Astrocyte of the cerebellum (primary cell): ENCODE data around the gene DESI2.
"Not testable (repeated sequence)": the region's sequence is repeated elsewhere in the genome, so short reads cannot be mapped to it uniquely, and the experiment has no call there.

Source experiments
- DNase-seq: peaks from one replicate; pipeline ENCODE4 v3.0.0-alpha.2; 2011; ENCODE audit warnings: low read depth
- H3K4me3 ChIP-seq: 2 replicates; pipeline ENCODE4 v1.5.1; 2011; ENCODE audit warnings: mild to moderate bottlenecking, low read depth, low read length, moderate library complexity
- in situ Hi-C: cut with HindIII; loops from 2 replicates; pipeline ENCODE4 v1.10.0; 2017; ENCODE audit warnings: low sequenced_read_pairs
- TF ChIP-seq, protein P1 (sequence below): IDR thresholded peaks from 2 replicates; pipeline ENCODE4 v1.5.1; 2012; ENCODE audit warnings: low read length, low read depth, moderate library complexity, mild to moderate bottlenecking; ENCODE audit errors: missing control alignments

Gene DESI2

DNA sequence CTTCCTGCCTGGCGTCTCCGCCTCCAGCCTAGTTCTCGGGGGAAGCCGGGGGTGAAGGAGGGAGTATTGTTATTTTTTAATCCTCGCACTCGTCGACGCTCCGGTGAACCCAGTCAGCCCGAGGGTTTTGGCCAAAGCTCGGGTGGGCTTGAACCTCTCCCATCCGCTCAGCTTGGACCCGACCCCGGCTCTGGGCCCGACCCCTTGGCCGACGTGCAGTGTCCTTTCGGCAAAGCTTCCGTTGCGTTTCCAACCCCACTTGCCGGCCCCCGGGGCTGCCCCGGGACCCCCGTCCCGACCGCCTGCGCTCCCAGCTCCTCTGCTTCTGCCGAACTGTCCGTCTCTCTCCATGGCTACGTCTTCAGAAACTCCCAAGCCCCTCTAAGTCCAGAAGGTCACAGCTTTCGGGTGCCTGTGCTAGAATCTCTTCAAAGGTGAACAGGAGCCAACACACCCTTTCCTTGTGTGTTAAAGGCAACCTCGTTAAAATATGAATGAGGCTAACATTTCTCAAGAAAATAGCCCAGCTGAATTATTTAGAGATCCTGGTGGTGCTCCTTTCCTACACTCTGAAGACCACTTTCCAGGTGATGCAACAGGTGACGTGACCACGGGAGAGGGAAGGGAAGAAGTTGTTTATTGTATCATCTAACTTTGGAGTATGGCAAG is 647 bp downstream of the DESI2 start:
- H3K4me3 ChIP-seq, result peak overlapping the region; percentile 89
- no peak for DNase-seq
- in situ Hi-C loops, result no loop called here
- TF ChIP-seq, protein P1, sequence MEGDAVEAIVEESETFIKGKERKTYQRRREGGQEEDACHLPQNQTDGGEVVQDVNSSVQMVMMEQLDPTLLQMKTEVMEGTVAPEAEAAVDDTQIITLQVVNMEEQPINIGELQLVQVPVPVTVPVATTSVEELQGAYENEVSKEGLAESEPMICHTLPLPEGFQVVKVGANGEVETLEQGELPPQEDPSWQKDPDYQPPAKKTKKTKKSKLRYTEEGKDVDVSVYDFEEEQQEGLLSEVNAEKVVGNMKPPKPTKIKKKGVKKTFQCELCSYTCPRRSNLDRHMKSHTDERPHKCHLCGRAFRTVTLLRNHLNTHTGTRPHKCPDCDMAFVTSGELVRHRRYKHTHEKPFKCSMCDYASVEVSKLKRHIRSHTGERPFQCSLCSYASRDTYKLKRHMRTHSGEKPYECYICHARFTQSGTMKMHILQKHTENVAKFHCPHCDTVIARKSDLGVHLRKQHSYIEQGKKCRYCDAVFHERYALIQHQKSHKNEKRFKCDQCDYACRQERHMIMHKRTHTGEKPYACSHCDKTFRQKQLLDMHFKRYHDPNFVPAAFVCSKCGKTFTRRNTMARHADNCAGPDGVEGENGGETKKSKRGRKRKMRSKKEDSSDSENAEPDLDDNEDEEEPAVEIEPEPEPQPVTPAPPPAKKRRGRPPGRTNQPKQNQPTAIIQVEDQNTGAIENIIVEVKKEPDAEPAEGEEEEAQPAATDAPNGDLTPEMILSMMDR, result no peak

DNA sequence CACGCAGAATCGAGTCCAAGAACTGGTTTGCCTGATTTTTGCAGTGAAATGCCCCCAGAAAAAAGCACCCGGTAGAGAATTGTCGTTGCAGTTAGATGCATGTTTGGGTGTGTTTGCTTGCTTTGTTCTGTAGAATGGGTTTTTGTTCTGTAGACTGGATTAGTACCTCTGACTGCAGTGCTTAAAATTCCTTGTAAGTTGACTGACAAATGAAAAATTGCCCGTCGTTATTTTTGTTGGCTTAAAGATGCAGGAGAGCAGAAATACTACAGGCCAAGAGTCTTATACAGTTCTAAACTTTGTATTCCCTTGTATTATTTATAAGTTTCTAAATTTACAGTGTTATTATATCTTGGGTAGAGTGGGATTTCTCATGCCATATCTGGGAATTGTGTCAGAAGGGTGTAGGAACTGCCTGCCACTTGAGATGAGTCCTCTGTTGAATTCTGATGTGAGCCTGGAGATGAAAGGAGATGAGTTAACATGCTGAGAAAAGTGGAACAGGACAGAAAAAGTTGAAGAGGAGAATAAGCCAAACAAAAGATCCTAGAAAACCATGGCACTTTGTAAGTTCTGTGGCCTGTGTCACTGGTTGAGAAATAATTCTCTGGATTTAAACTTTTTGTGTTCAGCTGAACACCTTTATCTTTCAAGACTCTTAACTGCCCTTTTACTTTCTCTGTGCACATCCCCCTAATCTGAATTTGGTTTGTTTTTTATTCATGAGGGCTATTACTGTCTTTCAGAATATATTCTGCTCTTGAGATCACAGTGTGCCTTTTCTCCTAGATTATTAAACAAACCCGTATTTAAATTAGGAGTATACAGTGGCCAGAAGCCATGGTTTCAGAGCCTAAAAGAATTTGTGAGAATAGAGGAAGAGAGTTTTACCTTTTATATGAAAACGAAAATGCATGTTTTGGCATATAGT is 1.4 kb downstream of the DESI2 start:
- H3K4me3 ChIP-seq, result peak overlapping the region; percentile 89
- TF ChIP-seq, protein P1, result no peak
- no peak for DNase-seq
- in situ Hi-C loops, result no loop called here

DNA sequence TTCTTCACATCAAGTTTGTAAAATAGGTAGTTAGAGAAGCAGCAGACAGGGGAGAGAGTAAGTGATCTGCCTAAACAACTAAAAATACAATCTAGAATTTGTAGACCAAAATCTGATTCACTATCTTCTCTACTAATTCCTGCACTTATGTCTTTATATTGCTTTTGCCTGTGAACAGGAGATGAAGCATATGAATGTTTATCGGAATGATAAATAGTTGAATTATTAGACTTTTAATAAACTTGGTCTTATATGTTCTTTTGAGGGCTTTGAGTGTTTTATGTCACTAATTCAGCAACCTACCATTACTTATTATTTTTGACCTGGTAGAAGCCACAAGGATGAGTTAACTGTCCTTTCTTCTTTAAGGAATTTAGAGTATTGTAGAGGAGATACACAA is 2.3 kb downstream of the DESI2 start:
- in situ Hi-C loops, result no loop called here
- H3K4me3 ChIP-seq, result peak overlapping the region; percentile 89
- DNase-seq, result no peak
- TF ChIP-seq, protein P1, result no peak

DNA sequence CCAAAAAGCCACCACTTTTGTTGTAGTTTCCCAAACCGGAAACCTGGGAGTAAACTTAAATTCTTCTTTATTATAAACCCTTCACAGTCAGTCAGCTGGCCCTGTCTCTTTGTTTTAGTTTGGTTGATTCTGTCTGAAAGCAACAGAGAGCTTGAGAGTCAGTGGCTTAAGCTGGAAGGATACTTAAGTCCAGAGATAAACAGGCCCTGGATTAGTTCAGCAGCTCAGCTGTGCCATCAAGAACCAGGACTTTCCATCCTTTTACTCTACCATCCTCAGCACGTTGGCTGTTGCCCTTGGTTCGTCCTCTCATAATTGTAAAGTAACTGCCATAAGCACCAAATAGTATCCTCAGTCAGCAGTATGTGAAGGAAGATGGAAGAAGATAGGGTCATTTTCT is 4.5 kb downstream of the DESI2 start:
- in situ Hi-C loops, result no loop called here
- TF ChIP-seq, protein P1, result no peak
- no peak for DNase-seq
- H3K4me3 ChIP-seq, result no peak overlapping the region

DNA sequence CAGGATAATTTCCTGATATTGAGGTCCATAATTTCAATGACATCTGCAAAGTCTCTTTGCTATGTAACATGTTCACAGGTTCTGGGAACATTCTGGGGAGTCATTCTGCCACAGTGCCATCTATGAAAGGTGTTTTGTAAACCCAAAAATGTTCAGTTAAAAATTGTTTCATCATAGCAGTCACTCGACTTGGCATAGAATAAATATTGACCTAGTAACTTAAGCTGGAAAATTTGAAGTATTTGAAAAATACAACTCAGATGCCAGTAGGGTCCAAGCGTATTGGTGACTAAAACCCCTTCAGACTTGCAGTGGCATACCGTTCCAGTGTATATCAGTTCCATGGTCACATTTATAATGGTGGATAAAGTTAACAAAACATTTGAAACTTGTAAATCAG is 6.8 kb downstream of the DESI2 start:
- no peak overlapping the region for H3K4me3 ChIP-seq
- DNase-seq, result no peak
- in situ Hi-C loops, result no loop called here
- TF ChIP-seq, protein P1, result no peak

DNA sequence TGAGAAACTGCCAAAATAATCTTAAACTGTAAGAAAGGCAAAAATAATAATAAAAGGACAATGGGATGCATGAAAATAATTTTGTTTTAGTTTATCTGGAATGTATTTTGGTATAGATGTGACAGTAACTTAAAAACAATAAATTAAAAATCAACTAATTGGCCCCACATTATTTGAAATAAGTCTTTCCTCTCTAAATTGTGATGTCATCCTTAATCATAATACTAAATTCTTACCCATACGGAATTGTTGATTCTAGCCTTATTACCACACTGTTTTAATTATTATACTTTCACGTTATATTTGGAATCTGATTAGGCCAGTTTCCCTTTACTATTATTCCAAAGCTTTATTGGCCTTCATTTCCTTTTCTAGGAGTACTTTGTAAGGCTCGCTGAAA is 7.7 kb downstream of the DESI2 start:
- TF ChIP-seq, protein P1, result no peak
- in situ Hi-C loops, result no loop called here
- DNase-seq, result no peak
- H3K4me3 ChIP-seq, result no peak overlapping the region

DNA sequence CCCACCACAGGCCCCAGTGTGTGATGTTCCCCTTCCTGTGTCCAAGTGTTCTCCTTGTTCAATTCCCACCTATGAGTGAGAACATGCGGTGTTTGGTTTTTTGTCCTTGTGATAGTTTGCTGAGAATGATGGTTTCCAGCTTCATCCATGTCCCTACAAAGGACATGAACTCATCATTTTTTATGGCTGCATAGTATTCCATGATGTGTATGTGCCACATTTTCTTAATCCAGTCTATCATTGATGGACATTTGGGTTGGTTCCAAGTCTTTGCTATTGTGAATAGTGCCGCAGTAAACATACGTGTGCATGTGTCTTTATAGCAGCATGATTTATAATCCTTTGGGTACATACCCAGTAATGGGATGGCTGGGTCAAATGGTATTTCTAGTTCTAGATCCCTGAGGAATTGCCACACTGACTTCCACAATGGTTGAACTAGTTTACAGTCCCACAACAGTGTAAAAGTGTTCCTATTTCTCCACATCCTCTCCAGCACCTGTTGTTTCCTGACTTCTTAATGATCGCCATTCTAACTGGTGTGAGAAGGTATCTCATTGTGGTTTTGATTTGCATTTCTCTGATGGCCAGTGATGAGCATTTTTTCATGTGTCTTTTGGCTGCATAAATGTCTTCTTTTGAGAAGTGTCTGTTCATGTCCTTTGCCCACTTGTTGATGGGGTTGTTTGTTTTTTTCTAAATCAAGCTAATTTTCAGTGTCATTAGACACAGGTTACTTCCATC is 8.8 kb downstream of the DESI2 start:
- in situ Hi-C loops, DNase-seq, H3K4me3 ChIP-seq: not testable (repeated sequence)
